Right lobe of liver (tissue), 4 donors: Measurements from ENCODE around the gene MSH2.

Source experiments
- POLR2A ChIP-seq: fragments of 450-650 bp; IDR thresholded peaks from one replicate; pipeline ENCODE4 v1.6.1; 2017; ENCODE audit warnings: antibody characterized with exemption, mild to moderate bottlenecking
- TF ChIP-seq, protein P1 (sequence below), 4 donors: fragments of 200-600 bp in 3 of 4; fragments of 450-650 bp in 1 of 4; IDR thresholded peaks; one replicate each; pipeline versions ENCODE4 v1.5.1 to v1.8.0; 2016 to 2022; ENCODE audit warnings: antibody characterized with exemption in 4 of 4, mild to moderate bottlenecking in 2 of 4
- donor health status: DM: no; HTN: no; CAD: no.
- donor health status: DM: no; HTN: no; CAD: no.
- donor health status: DM: no; HTN: yes; CAD: no.

DNA sequence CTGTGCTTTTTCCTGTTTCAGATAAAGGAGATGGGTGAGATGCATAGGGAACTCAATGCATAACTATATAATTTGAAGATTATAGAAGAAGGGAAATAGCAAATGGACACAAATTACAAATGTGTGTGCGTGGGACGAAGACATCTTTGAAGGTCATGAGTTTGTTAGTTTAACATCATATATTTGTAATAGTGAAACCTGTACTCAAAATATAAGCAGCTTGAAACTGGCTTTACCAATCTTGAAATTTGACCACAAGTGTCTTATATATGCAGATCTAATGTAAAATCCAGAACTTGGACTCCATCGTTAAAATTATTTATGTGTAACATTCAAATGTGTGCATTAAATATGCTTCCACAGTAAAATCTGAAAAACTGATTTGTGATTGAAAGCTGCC lies 16.4 kb upstream of the MSH2 start:
- TF ChIP-seq, protein P1, sequence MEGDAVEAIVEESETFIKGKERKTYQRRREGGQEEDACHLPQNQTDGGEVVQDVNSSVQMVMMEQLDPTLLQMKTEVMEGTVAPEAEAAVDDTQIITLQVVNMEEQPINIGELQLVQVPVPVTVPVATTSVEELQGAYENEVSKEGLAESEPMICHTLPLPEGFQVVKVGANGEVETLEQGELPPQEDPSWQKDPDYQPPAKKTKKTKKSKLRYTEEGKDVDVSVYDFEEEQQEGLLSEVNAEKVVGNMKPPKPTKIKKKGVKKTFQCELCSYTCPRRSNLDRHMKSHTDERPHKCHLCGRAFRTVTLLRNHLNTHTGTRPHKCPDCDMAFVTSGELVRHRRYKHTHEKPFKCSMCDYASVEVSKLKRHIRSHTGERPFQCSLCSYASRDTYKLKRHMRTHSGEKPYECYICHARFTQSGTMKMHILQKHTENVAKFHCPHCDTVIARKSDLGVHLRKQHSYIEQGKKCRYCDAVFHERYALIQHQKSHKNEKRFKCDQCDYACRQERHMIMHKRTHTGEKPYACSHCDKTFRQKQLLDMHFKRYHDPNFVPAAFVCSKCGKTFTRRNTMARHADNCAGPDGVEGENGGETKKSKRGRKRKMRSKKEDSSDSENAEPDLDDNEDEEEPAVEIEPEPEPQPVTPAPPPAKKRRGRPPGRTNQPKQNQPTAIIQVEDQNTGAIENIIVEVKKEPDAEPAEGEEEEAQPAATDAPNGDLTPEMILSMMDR (IDR thresholded peaks at IDR 0.05) = no peak
- no peak for TF ChIP-seq POLR2A
